ENCODE results near the gene CSNK1E.

Gene CSNK1E

DNA sequence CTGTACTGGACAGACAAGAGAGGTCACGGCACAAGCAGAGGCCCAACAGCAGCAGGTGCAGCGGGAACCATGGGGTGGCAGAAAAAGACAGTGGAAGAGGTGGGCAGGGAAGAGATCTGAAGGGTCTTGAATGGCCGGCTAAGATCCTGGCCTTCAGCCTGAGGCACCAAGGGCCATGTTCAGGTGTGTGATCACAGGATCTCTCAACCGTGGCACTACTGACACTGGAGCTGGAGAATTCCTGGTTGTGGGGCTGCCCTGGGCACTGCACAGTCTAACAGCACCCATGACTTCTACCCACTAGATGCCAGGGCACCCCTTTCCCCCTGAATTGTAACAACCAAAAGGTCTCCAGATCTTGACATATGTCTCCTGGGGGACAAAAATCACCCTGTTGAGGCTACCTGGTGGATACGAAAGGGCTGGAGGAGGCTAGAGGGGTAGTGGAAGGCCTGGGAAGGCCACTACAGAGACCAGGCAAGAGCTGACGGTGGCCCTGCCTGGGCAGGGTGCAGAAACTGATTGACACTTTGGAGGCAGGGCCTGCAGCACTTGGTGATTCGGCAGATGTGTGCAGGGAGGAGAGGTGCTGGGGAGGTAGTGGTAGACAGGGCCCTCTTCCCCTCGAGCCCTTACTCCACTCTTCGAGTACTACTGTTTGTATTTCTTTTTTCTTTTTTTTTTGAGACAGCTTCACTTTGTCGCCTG lies 8.3 kb downstream of the CSNK1E start:
- DNase-seq (ENCODE audit: low spot score) = no peak

DNA sequence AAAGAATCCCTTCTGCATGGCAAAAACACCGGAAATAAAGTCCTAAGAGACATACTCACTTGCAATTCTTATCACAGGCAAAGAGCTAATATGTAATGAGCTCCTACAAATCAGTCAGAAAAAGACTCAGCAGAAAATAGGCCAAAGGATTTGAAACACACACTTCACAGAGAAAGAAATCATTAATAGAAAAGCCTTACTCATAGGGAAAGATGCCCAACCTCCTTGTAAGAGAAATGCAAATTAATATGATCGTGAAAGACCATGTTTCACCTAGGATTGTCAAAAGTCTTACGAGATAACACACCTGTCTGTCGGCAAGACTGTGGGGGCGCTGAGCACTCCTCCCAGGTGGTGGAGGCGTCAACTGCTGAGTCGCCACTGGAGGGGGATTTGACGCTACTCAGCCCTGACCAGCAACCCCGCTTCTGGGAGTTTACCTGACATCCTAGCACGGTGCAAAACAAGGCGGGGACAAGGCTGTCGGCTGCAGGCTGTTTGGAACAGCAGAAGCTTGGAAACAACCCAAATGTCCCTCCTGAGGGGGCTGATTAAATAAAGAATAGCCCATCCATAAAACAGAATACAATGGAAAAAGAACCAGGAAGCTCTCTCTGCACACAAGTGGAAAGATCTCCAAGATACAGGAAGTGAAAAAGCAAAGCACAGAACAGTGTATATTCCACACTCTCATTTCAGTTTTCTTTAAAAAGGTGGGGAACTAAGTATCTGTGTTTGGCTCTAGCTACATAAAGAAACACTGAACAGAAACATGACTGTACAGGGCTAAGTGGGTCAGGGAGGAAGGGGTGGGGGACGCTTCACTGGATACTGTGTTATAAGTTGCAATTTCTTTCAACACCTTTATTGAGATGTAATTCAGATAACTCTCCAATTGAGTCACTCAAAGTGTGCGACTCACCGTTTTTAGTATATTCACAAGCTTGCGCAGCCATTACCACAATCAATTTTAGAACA lies 11.5 kb downstream of the CSNK1E start:
- DNase-seq (ENCODE audit: low spot score) = peak; percentile 82
- TF ChIP-seq, protein P1, sequence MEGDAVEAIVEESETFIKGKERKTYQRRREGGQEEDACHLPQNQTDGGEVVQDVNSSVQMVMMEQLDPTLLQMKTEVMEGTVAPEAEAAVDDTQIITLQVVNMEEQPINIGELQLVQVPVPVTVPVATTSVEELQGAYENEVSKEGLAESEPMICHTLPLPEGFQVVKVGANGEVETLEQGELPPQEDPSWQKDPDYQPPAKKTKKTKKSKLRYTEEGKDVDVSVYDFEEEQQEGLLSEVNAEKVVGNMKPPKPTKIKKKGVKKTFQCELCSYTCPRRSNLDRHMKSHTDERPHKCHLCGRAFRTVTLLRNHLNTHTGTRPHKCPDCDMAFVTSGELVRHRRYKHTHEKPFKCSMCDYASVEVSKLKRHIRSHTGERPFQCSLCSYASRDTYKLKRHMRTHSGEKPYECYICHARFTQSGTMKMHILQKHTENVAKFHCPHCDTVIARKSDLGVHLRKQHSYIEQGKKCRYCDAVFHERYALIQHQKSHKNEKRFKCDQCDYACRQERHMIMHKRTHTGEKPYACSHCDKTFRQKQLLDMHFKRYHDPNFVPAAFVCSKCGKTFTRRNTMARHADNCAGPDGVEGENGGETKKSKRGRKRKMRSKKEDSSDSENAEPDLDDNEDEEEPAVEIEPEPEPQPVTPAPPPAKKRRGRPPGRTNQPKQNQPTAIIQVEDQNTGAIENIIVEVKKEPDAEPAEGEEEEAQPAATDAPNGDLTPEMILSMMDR (IDR thresholded peaks at IDR 0.05; ENCODE audit: extremely low read depth, missing control alignments) = peak; percentile 9

More for the DNA sequence above, 8.3 kb downstream of the CSNK1E start:
- TF ChIP-seq, protein P1 (IDR thresholded peaks at IDR 0.05; ENCODE audit: extremely low read depth, missing control alignments) = no peak

DNA sequence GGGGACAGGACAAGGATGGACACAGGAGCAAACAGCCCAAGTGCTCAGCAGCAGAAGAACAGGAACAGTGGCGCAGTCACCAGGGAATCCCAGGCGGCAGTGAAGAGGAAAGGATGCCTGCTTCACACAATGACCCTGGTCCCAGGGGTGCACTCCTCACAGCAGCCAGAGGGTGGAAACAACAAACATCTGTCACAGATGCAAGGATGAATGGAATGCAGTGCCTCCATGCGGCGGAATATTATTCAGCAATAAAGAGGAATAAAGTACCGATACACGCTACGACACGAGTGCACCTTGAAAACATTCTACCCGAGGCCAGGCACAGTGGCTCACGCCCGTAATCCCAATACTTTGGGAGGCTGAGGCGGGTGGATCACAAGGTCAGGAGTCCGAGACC lies 12.7 kb downstream of the CSNK1E start:
- DNase-seq (ENCODE audit: low spot score) = no peak
- TF ChIP-seq, protein P1 (IDR thresholded peaks at IDR 0.05; ENCODE audit: extremely low read depth, missing control alignments) = no peak

DNA sequence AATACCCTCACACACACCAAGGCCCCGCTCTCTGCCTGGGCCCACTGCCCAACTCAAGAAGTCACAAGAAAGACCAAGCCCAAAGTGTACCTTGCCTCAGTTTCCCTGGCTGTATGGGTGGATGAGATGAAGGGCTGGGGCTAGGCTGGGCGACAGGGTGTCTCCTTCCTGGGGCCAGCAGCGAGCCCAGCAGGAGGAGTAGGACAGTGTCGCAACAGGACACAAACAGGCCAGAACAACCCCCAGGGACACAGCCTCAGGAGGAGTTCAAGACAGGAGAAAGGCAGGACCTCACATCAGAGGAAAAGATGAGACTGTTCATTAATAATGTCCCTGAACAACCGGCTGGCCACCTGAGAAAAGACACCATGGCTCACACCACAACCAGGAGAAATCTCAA lies 13.3 kb downstream of the CSNK1E start:
- DNase-seq (ENCODE audit: low spot score) = no peak
- TF ChIP-seq, protein P1 (IDR thresholded peaks at IDR 0.05; ENCODE audit: extremely low read depth, missing control alignments) = no peak

DNA sequence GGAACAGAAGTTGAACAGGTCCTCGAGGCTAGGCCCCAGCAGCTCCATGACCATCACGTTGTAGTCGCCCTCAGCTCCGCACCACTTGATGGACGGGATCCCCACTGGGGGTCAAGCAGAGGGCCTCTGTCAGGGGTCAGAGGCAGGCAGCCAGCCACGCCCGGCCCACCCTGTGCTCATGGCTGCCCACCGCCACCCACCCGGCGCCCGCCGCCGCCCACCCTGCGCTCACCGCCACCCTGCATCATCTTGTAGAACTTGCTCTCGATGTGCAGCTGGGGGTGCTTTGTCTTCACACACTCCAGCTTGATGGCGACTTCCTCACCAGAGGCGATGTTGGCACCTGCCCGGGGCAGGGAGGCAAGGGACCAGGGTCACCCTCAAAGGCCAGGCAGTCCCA lies 14.3 kb downstream of the CSNK1E start:
- TF ChIP-seq, protein P1 (IDR thresholded peaks at IDR 0.05; ENCODE audit: extremely low read depth, missing control alignments) = no peak
- no peak for DNase-seq (ENCODE audit: low spot score)

DNA sequence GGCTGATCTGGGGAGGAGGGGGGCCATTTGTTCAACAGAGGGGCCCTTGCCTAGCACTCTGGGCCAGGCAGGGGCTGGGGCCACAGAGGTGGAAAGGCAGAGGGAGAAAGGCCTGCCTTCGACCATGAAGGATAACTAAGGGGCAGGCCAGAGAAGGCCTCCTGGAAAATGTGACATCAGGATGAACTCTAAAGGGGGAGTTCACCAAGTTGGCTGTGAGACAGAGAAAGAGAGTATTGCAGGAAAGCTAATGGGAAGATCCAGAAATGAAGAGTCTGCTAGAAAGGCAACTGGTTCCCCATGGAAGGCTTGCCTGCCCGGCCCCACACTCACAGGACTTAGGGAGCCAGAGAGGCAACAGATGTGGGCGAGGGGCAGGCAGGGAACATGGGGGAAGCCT lies 16.3 kb downstream of the CSNK1E start:
- no peak for DNase-seq (ENCODE audit: low spot score)
- TF ChIP-seq, protein P1 (IDR thresholded peaks at IDR 0.05; ENCODE audit: extremely low read depth, missing control alignments) = no peak

Measured in GM20000 (cell line).